ENCODE results near the gene GRB10. TPM values are rescaled to one million over a fixed set of nuclear protein-coding genes. Genes with fewer than 3 reads are reported as not detected.

The GRB10 gene
- total and polyA plus RNA-seq, 2 of the 8 experiments (the other 6 are each of a cell fraction or from before 2014, with no cell fraction given): 35.7 to 97.0 TPM

DNA sequence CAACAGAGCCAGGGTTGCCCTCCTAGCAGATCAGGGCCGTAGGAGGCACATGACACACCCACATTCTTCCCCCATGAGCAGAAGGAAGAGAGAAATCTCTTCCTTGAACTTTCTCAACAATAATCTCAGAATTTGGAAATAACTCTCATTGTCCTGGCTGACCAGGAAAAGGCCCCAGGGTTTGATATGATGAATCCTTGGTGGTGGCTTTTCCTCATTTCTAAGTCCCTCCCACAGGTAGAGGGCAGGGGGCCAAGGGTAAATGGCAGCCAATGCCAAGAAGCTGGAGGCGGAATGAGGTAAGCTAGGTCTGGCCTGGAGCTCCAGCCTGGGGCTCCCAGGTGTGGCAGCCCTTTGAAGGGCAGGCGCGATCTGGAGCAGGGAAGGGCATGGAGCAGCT is 67.8 kb downstream of the GRB10 start:
- Histone ChIP-seq H3K9me3 (ENCODE audit: insufficient read depth in 2 of 2, low read depth in 1 of 2, low read length in 1 of 2) (no peaks in the 10 kb centered on the region), H3K56ac (replicated peaks; ENCODE audit: insufficient read length, low read depth, low read length) (no peak overlapping the region), H3K4me1 (replicated peaks in 1 of 4; ENCODE audit: control insufficient read depth in 3 of 4, insufficient read depth in 4 of 4, low read length in 3 of 4) (peaks cover 0 to 3% (median 1%) of the 10 kb centered on the region in 4 experiments; a peak in 4 of 7 replicates), H3K79me2 (ENCODE audit: control insufficient read depth in 1 of 2, insufficient read depth in 2 of 2, low read length in 2 of 2) (peaks cover 0 to 96% of the 10 kb centered on the region in 2 experiments; a peak in 3 of 4 replicates), H4K91ac (replicated peaks; ENCODE audit: insufficient read length, low read length) (no peak overlapping the region), H2BK15ac (ENCODE audit: low read length) (no peak overlapping the region), H3K18ac (ENCODE audit: extremely low read depth, low read length) (no peak overlapping the region), H2AFZ (ENCODE audit: low read length) (no peak overlapping the region), H3K14ac (ENCODE audit: insufficient read length) (no peak overlapping the region), H3K23ac (ENCODE audit: insufficient read length) (no peak overlapping the region), H2BK120ac (replicated peaks; ENCODE audit: low read depth, low read length) (no peak overlapping the region), H3K4me2 (ENCODE audit: insufficient read depth in 1 of 2, low read depth in 2 of 2, low read length in 2 of 2) (no peak overlapping the region), H4K8ac (ENCODE audit: extremely low read depth, insufficient read depth, low read length) (no peak overlapping the region), H3K27ac (ENCODE audit: low read depth, low read length) (no peak overlapping the region), H3K27me3 (replicated peaks in 1 of 4; ENCODE audit: control insufficient read depth in 3 of 4, extremely low read depth in 1 of 4, insufficient read depth in 3 of 4, low read length in 3 of 4) (no peaks in the 10 kb centered on the region), H2AK5ac (ENCODE audit: low read depth, low read length) (no peak overlapping the region; the same call in 1 of the 2 replicates), H3K4ac (replicated peaks; ENCODE audit: insufficient read length, low read depth, low read length) (no peak overlapping the region), H2BK20ac (ENCODE audit: low read length) (no peak overlapping the region), H3K36me3 (ENCODE audit: control insufficient read depth in 2 of 4, insufficient read depth in 4 of 4, low read length in 3 of 4) (no peaks in the 10 kb centered on the region), H4K20me1 (replicated peaks in 1 of 2; ENCODE audit: control insufficient read depth in 1 of 2, insufficient read depth in 2 of 2, low read length in 2 of 2) (peaks cover 7 to 8% of the 10 kb centered on the region in 2 experiments), H3K23me2 (ENCODE audit: low read depth, low read length) (peaks cover 8% of the 10 kb centered on the region; the same call in 1 of the 2 replicates), H4K5ac (ENCODE audit: insufficient read length, low read depth, low read length) (no peak overlapping the region), H3K79me1 (ENCODE audit: low read depth, low read length) (peaks cover 23% of the 10 kb centered on the region), H3K9ac (replicated peaks in 1 of 4; ENCODE audit: extremely low read depth in 1 of 4, low read depth in 3 of 4, low read length in 3 of 4) (no peak overlapping the region), H2BK5ac (ENCODE audit: low read depth, low read length) (no peak overlapping the region; the same call in 1 of the 2 replicates), H3K4me3 (ENCODE audit: extremely low read depth in 1 of 4, insufficient read depth in 2 of 4, low read depth in 3 of 4, low read length in 4 of 4) (no peak overlapping the region), H2BK12ac (ENCODE audit: low read depth, low read length) (no peak overlapping the region)
- CTCF ChIA-PET (ENCODE audit: partially characterized antibody): interaction anchor here (1.4 to 1.5 kb wide), 2 partner anchors 40 to 91 kb away, joined by 3 read pairs; no protein-coding TSS in a partner anchor
- WGBS, 2 experiments (ENCODE audit: extremely low coverage in 1 of 2, insufficient coverage in 1 of 2, insufficient read length in 1 of 2, insufficient replicate concordance in 2 of 2, low coverage in 1 of 2, low lambda C conversion rate in 2 of 2, missing lambda C conversion rate in 1 of 2): 98% methylated on average over 4 of the region's 4 CpGs; no CpG with 5 or more reads in 1 of the 2 experiments
- FAIRE-seq: no peak
- TF ChIP-seq SAP30 (IDR thresholded peaks at IDR 0.05; ENCODE audit: insufficient read depth, insufficient replicate concordance, low read length): no peak
- TF ChIP-seq, protein P1, sequence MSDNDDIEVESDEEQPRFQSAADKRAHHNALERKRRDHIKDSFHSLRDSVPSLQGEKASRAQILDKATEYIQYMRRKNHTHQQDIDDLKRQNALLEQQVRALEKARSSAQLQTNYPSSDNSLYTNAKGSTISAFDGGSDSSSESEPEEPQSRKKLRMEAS (IDR thresholded peaks at IDR 0.05): no peak
- no peak for TF ChIP-seq BCL11A (IDR thresholded peaks at IDR 0.05; ENCODE audit: low read depth in 2 of 2, low read length in 2 of 2)
- no peak for TF ChIP-seq RFX5 (IDR thresholded peaks at IDR 0.05; ENCODE audit: borderline replicate concordance, low read depth, low read length)
- TF ChIP-seq SRF (IDR thresholded peaks at IDR 0.05; ENCODE audit: low read depth, low read length): no peak
- no peak for TF ChIP-seq TAF7 (optimal IDR thresholded peaks at IDR 0.05; ENCODE audit: borderline replicate concordance, low read depth, low read length)
- TF ChIP-seq SIRT6 (IDR thresholded peaks at IDR 0.05; ENCODE audit: low read length): no peak
- TF ChIP-seq, protein P2, sequence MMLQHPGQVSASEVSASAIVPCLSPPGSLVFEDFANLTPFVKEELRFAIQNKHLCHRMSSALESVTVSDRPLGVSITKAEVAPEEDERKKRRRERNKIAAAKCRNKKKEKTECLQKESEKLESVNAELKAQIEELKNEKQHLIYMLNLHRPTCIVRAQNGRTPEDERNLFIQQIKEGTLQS (IDR thresholded peaks at IDR 0.05; ENCODE audit: insufficient read depth, low read depth, low read length): no peak
- POLR2A ChIA-PET (ENCODE audit: partially characterized antibody): interaction anchor here (1.0 kb wide), 1 partner anchor 77 kb away, joined by 3 read pairs; no protein-coding TSS in a partner anchor
- DNase-seq (ENCODE audit: low read depth in 1 of 2, low spot score in 2 of 2): no peak

All from H1 (cell line).